Natural killer cell (primary cell): ENCODE measurements around the gene EIF4A2. TPM values are rescaled to one million over a fixed set of nuclear protein-coding genes. Genes with fewer than 3 reads are reported as not detected.
A peak's percentile ranks its signal among the peaks of the same experiment; 100 is the strongest.

Experiments
- ATAC-seq, 3 donors: fragments of 150-1000 bp in 2 of 3; fragments of 200-7000 bp in 1 of 3; cut with Tn5 transposase; 1 replicate in 1 of 3; 2 replicates in 2 of 3; pipeline ENCODE4 v1.10.0; 2021; ENCODE audit warnings: mild to moderate bottlenecking in 2 of 3, moderate library complexity in 2 of 3
- DNase-seq, 2 donors: peaks; one replicate each; pipeline versions ENCODE4 v3.0.0 to v3.0.0-alpha.2; 2013 to 2021; ENCODE audit warnings: mixed read lengths in 1 of 2
- H3K27ac ChIP-seq: one replicate; pipeline ENCODE4 v1.5.1; 2013; ENCODE audit warnings: mild to moderate bottlenecking, low read length
- H3K27me3 ChIP-seq: one replicate; pipeline ENCODE4 v1.6.1; 2013; ENCODE audit warnings: low read length; ENCODE audit not compliant: control insufficient read depth, insufficient read depth
- H3K36me3 ChIP-seq: one replicate; pipeline ENCODE4 v1.6.1; 2013; ENCODE audit warnings: low read length; ENCODE audit not compliant: control insufficient read depth, insufficient read depth
- H3K4me1 ChIP-seq: one replicate; pipeline ENCODE4 v1.6.1; 2013; ENCODE audit warnings: low read length; ENCODE audit not compliant: control insufficient read depth, insufficient read depth
- H3K4me3 ChIP-seq: one replicate; pipeline ENCODE4 v1.5.1; 2013; ENCODE audit warnings: low read length
- H3K9me3 ChIP-seq: one replicate; pipeline ENCODE4 v1.6.1; 2013; ENCODE audit warnings: low read length; ENCODE audit not compliant: control insufficient read depth, insufficient read depth
- H3K27ac Mint-ChIP-seq, 2 donors: one replicate each; pipeline ENCODE4 v1.8.0; 2022; ENCODE audit warnings: mild to moderate bottlenecking in 2 of 2, mixed read lengths in 2 of 2, moderate library complexity in 1 of 2
- H3K27me3 Mint-ChIP-seq, 2 donors: one replicate each; pipeline ENCODE4 v1.8.0; 2022; ENCODE audit warnings: low read depth in 2 of 2, mixed read lengths in 2 of 2
- H3K36me3 Mint-ChIP-seq: one replicate; pipeline ENCODE4 v1.8.0; 2022; ENCODE audit warnings: mixed read lengths
- H3K4me1 Mint-ChIP-seq, 2 donors: one replicate each; pipeline ENCODE4 v1.8.0; 2022; ENCODE audit warnings: mixed read lengths in 2 of 2
- H3K4me3 Mint-ChIP-seq: one replicate; pipeline ENCODE4 v1.8.0; 2022; ENCODE audit warnings: mild to moderate bottlenecking, moderate library complexity, mixed read lengths
- H3K9me3 Mint-ChIP-seq, 2 donors: one replicate each; pipeline ENCODE4 v1.8.0; 2022; ENCODE audit warnings: mixed read lengths in 2 of 2
- WGBS: methylation state at CpG from one replicate; pipeline ENCODE4 v1.1.7; 2013; ENCODE audit warnings: missing lambda C conversion rate; ENCODE audit not compliant: insufficient coverage; 5-methylcytosine and 5-hydroxymethylcytosine counted together
- intact Hi-C: fragments of 100-400 bp; cut with micrococcal nuclease; formaldehyde crosslinking; loops from one replicate; pipeline ENCODE4 v1.14.2; 2022
- total RNA-seq, 4 donors: library from RNA; stranded (reverse); fragments of 120-200 nt in 1 of 4; gene quantifications; one replicate each; pipeline versions ENCODE4 v1.2.3 to v1.2.4, GENCODE V29; 2013 to 2022
- TF ChIP-seq, protein P1 (sequence below): fragments of 200-600 bp; IDR thresholded peaks from one replicate; pipeline ENCODE4 v1.8.0; 2022; ENCODE audit warnings: antibody characterized with exemption

Gene EIF4A2
- total RNA-seq, 3 donors from 2014 or later (not counting 1 experiment from before 2014, with no cell fraction given), result 551 to 652 (median 621) TPM

DNA sequence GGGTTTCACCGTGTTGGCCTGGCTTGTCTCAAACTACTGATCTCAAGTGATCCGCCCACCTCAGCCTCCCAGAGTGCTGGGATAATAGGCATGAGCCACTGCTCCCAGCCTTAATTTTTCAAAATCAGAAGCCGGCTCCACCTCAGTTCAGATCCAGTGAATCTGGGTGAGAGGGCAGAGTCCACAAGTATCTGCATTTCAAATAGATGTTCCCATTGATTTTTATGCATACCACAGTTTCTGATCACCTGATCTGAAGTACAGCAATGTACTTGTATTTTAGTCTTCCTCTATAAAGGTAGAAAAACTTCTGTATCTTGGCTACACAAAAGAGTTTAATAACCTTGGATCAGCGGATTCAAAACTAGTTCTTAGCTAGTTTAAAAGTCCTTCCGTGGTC is 4.2 kb upstream of the EIF4A2 start:
- no peaks in the 10 kb centered on the region for H3K9me3 Mint-ChIP-seq
- TF ChIP-seq, protein P1, sequence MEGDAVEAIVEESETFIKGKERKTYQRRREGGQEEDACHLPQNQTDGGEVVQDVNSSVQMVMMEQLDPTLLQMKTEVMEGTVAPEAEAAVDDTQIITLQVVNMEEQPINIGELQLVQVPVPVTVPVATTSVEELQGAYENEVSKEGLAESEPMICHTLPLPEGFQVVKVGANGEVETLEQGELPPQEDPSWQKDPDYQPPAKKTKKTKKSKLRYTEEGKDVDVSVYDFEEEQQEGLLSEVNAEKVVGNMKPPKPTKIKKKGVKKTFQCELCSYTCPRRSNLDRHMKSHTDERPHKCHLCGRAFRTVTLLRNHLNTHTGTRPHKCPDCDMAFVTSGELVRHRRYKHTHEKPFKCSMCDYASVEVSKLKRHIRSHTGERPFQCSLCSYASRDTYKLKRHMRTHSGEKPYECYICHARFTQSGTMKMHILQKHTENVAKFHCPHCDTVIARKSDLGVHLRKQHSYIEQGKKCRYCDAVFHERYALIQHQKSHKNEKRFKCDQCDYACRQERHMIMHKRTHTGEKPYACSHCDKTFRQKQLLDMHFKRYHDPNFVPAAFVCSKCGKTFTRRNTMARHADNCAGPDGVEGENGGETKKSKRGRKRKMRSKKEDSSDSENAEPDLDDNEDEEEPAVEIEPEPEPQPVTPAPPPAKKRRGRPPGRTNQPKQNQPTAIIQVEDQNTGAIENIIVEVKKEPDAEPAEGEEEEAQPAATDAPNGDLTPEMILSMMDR, result no peak
- H3K36me3 Mint-ChIP-seq, result peaks cover 11% of the 10 kb centered on the region

DNA sequence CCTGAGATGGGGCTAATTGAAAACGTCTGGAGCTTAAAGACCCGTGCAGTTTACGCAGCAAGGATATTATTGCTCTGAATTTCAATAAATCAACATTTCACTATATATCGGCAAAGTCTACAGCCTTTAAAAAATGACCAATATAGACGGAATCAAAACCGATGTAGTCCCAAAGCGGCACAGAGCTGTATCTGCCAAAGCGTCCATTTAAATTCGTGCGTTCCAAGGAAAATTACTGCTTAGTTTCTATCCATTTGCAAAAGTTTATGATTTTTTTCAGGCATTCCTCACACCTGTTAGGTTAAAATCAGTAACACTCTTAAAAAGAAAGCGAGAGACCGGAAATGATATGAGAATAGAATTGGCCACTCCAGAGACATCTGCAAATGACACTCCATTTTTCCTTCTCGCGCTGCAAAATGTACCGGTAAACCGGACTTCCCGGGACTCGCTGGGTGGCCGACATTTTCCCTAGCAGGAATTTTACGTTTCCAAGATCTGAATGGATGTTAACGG is 777 bp upstream of the EIF4A2 start:
- H3K27ac Mint-ChIP-seq, result peak overlapping the region; percentile 95 to 97
- Histone ChIP-seq H3K27me3 (no peaks in the 10 kb centered on the region), H3K4me3 (peak overlapping the region; percentile 79), H3K4me1 (peaks cover 19% of the 10 kb centered on the region), H3K36me3 (peaks cover 34% of the 10 kb centered on the region), H3K9me3 (no peaks in the 10 kb centered on the region), H3K27ac (peak overlapping the region; percentile 93)
- H3K27me3 Mint-ChIP-seq, result no peaks in the 10 kb centered on the region
- H3K36me3 Mint-ChIP-seq, result peaks cover 39% of the 10 kb centered on the region
- peaks cover 51% of the 10 kb centered on the region in 2 donors for H3K4me1 Mint-ChIP-seq
- intact Hi-C loops, result loop anchor here (5.0 kb wide), 2 partner anchors 350 to 845 kb away; partner anchors contain the start of gene TRA2B
- no peak for DNase-seq
- peak; percentile 9 to 42 (median 16) for ATAC-seq
- 10% methylated on average over 21 of the region's 21 CpGs for WGBS
- H3K9me3 Mint-ChIP-seq, result no peaks in the 10 kb centered on the region
- peak overlapping the region; percentile 96 for H3K4me3 Mint-ChIP-seq
- TF ChIP-seq, protein P1, result no peak

More for the DNA sequence above, 4.2 kb upstream of the EIF4A2 start:
- 93% methylated on average over 5 of the region's 5 CpGs for WGBS
- H3K4me3 Mint-ChIP-seq, result no peak overlapping the region
- Histone ChIP-seq H3K36me3 (peaks cover under 1% of the 10 kb centered on the region), H3K27me3 (no peaks in the 10 kb centered on the region), H3K4me1 (peaks cover 3% of the 10 kb centered on the region), H3K9me3 (no peaks in the 10 kb centered on the region), H3K27ac (no peak overlapping the region), H3K4me3 (no peak overlapping the region)
- peaks cover 17% of the 10 kb centered on the region in 2 donors for H3K4me1 Mint-ChIP-seq
- no peak for ATAC-seq
- H3K27ac Mint-ChIP-seq, result no peak overlapping the region
- no peak for DNase-seq
- H3K27me3 Mint-ChIP-seq, result no peaks in the 10 kb centered on the region
- intact Hi-C loops, result no loop called here

DNA sequence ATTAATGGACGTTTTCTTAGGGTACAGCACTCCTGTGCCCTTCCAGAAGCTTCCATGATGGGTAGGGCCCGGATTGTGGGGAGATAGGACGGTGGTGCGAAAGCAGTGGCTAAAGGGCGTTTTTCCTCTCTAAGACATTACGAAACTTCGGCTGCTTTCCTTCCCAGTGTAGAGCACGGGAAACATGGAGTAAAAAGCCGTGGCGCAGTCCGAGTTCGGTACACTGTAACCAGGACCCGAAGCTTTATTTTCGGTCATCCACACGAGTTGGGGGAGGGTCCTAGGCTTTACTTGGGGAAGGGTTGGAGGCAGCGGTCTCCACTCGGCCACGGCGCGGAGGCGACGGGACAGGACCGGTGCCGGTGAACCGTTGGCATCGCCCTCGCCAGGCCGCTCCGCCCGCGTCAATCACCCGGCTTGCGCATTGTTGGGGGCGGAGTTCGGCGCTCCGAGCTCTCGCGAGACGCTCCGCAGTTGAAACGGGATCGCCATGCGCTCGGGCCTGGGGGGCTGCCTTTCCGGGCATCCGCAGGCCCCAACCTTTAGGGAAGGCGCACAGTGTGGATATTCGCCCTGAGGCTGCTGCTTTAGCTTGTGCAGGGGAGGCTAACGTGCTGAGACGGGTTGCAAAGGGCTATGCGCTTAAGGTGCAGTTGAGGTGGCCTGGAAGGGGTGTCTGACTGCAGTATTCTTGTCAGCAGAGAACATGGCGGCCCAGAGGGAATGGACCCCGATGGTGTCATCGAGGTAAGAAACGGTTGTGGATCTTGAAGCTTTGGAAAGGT is 546 bp downstream of the EIF4A2 start:
- DNase-seq (peak; percentile 85 to 92), ATAC-seq (peak; percentile 70 to 86 (median 73))
- WGBS, result under 1% methylated on average over 56 of the region's 56 CpGs
- Histone ChIP-seq H3K4me1 (peaks cover 21% of the 10 kb centered on the region), H3K27me3 (no peaks in the 10 kb centered on the region), H3K9me3 (no peaks in the 10 kb centered on the region), H3K27ac (peak overlapping the region; percentile 93), H3K36me3 (peaks cover 47% of the 10 kb centered on the region), H3K4me3 (peak overlapping the region; percentile 79)
- Mint-ChIP-seq H3K4me1 (peaks cover 64% of the 10 kb centered on the region in 2 donors), H3K27ac (peak overlapping the region; percentile 95 to 97), H3K4me3 (peak overlapping the region; percentile 96), H3K27me3 (no peaks in the 10 kb centered on the region), H3K36me3 (peaks cover 53% of the 10 kb centered on the region), H3K9me3 (no peaks in the 10 kb centered on the region)
- intact Hi-C loops, result loop anchor here (1.0 to 5.0 kb wide), 3 partner anchors 214 to 847 kb away; partner anchors contain the start of genes DNAJB11 and TRA2B
- TF ChIP-seq, protein P1, result no peak
